Right lobe of liver (tissue), 6 donors: Measurements from ENCODE around the gene DCAF15. TPM values are rescaled to one million over a fixed set of nuclear protein-coding genes. Genes with fewer than 3 reads are reported as not detected.
"Not testable (repeated sequence)": the region's sequence is repeated elsewhere in the genome, so short reads cannot be mapped to it uniquely, and the experiment has no call there.

Experiments
- ATAC-seq, 4 donors: fragments of 200-7000 bp; cut with Tn5 transposase; one replicate each; pipeline ENCODE4 v1.9.1; 2020; ENCODE audit warnings: mild to moderate bottlenecking in 4 of 4, moderate library complexity in 4 of 4
- DNase-seq, 3 donors: peaks; one replicate each; pipeline ENCODE4 v3.0.0-alpha.2; 2020
- H3K27ac ChIP-seq, 3 donors: fragments of 200-600 bp; one replicate each; pipeline ENCODE4 v1.8.0; 2022
- H3K27me3 ChIP-seq, 2 donors: fragments of 200-600 bp; one replicate each; pipeline ENCODE4 v1.8.0; 2022
- H3K36me3 ChIP-seq, 4 donors: fragments of 200-600 bp; sonication (generic) in 1 of 4; one replicate each; pipeline versions ENCODE4 v1.5.1 to v1.8.0; 2017 to 2022; ENCODE audit warnings: control low read depth in 1 of 4
- H3K4me1 ChIP-seq, 4 donors: fragments of 200-600 bp; sonication (generic) in 1 of 4; one replicate each; pipeline versions ENCODE4 v1.5.1 to v1.8.0; 2017 to 2022; ENCODE audit warnings: control low read depth in 1 of 4
- H3K4me3 ChIP-seq, 3 donors: fragments of 200-600 bp; one replicate each; pipeline ENCODE4 v1.8.0; 2022
- H3K9me3 ChIP-seq, 4 donors: fragments of 200-600 bp; sonication (generic) in 1 of 4; one replicate each; pipeline versions ENCODE4 v1.5.1 to v1.8.0; 2017 to 2022; ENCODE audit warnings: control low read depth in 1 of 4
- POLR2A ChIP-seq: fragments of 450-650 bp; IDR thresholded peaks from one replicate; pipeline ENCODE4 v1.6.1; 2017; ENCODE audit warnings: antibody characterized with exemption, mild to moderate bottlenecking
- WGBS: methylation state at CpG from one replicate; pipeline ENCODE4 v1.1.6; 2018; ENCODE audit warnings: low coverage, low lambda C conversion rate; ENCODE audit not compliant: insufficient coverage; ENCODE audit errors: missing lambda C conversion rate; 5-methylcytosine and 5-hydroxymethylcytosine counted together
- intact Hi-C, 2 donors: fragments of 100-400 bp; cut with DNase I; formaldehyde crosslinking; loops; one replicate each; pipeline versions ENCODE4 v1.11.2 to v1.14.1; 2022
- total RNA-seq, 6 experiments: library from RNA; depleted of rRNA in 2 of 6; stranded (reverse); fragments of >200 nt in 2 of 6; fragmentation: NEBNext Ultra II Directional in 3 of 6; extraction: Animal tissue kit (Norgen Biotek cat#: 25700) in 3 of 6; gene quantifications; one replicate each; pipeline versions ENCODE4 v1.1.0 to v1.2.4, GENCODE V29; 2016 to 2023
- TF ChIP-seq, protein P1 (sequence below), 4 donors: fragments of 200-600 bp in 3 of 4; fragments of 450-650 bp in 1 of 4; IDR thresholded peaks; one replicate each; pipeline versions ENCODE4 v1.5.1 to v1.8.0; 2016 to 2022; ENCODE audit warnings: antibody characterized with exemption in 4 of 4, mild to moderate bottlenecking in 2 of 4
- donor health status: DM: no; HTN: yes; CAD: no.
- donor health status: DM: no; HTN: no; CAD: no.
- donor health status: DM: no; HTN: no; CAD: no.
- donor health status: DM: no; HTN: yes; CAD: no.
- donor health status: DM: no; HTN: yes; CAD: no.

DCAF15 gene
- total RNA-seq, 6 experiments from 2014 or later = 5.6 to 8.7 (median 7.7) TPM

- Histone ChIP-seq H3K4me3 (no peak overlapping the region), H3K36me3 (peaks cover 0 to 68% (median 28%) of the 10 kb centered on the region in 4 donors), H3K9me3 (no peaks in the 10 kb centered on the region), H3K27me3 (no peaks in the 10 kb centered on the region), H3K27ac (no peak overlapping the region), H3K4me1 (no peaks in the 10 kb centered on the region)
- TF ChIP-seq POLR2A = no peak
- TF ChIP-seq, protein P1, sequence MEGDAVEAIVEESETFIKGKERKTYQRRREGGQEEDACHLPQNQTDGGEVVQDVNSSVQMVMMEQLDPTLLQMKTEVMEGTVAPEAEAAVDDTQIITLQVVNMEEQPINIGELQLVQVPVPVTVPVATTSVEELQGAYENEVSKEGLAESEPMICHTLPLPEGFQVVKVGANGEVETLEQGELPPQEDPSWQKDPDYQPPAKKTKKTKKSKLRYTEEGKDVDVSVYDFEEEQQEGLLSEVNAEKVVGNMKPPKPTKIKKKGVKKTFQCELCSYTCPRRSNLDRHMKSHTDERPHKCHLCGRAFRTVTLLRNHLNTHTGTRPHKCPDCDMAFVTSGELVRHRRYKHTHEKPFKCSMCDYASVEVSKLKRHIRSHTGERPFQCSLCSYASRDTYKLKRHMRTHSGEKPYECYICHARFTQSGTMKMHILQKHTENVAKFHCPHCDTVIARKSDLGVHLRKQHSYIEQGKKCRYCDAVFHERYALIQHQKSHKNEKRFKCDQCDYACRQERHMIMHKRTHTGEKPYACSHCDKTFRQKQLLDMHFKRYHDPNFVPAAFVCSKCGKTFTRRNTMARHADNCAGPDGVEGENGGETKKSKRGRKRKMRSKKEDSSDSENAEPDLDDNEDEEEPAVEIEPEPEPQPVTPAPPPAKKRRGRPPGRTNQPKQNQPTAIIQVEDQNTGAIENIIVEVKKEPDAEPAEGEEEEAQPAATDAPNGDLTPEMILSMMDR (IDR thresholded peaks at IDR 0.05) = no peak
- DNase-seq (no peak), ATAC-seq (no peak)
- intact Hi-C loops = no loop called here
- no CpG with 5 or more reads among the region's 24 CpGs for WGBS
Measured at GRCh38 chr19:13965377-13965896, 13.1 kb downstream of the DCAF15 start.

GRCh38 chr19:13965926-13966683, 13.8 kb downstream of the DCAF15 start:
- DNase-seq = peak in 1 of 3 donors; percentile 51
- Histone ChIP-seq H3K9me3 (no peaks in the 10 kb centered on the region), H3K36me3 (peaks cover 0 to 69% (median 25%) of the 10 kb centered on the region in 4 donors), H3K4me1 (no peaks in the 10 kb centered on the region), H3K4me3 (no peak overlapping the region), H3K27ac (no peak overlapping the region), H3K27me3 (no peaks in the 10 kb centered on the region)
- ATAC-seq = no peak
- intact Hi-C loops = no loop called here
- TF ChIP-seq POLR2A = no peak
- WGBS = no CpG with 5 or more reads among the region's 20 CpGs

GRCh38 chr19:13966684-13967128, 14.4 kb downstream of the DCAF15 start:
- ATAC-seq = peak in 1 of 4 donors; percentile 3
- no CpG with 5 or more reads among the region's 14 CpGs for WGBS

DNA sequence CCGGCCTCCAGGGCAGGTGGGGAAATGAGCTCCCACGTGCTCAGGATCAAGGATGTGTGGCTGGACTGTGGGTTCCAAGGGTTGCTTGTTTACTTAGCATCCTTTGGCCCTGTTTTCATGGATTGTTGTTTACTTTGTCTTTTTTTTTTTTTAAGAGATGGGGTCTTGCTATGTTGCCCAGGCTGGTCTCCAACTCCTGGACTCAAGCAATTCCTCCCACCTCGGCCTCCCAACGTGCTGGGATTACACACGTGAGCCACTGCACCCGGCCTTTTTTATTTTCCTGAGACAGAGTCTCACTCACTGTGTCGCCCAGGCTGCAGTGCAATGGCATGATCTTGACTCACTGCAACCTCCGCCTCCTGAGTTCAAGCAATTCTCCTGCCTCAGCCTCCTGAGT, 14.9 kb downstream of the DCAF15 start:
- H3K36me3 ChIP-seq = peaks cover 0 to 65% (median 25%) of the 10 kb centered on the region in 4 donors
- H3K9me3 ChIP-seq, H3K27me3 ChIP-seq, H3K4me3 ChIP-seq, intact Hi-C loops, H3K4me1 ChIP-seq, DNase-seq, ATAC-seq, H3K27ac ChIP-seq: not testable (repeated sequence)
- 78% methylated on average over 7 of the region's 8 CpGs for WGBS

More at GRCh38 chr19:13966684-13967128, 14.4 kb downstream of the DCAF15 start:
- peaks cover 0 to 68% (median 25%) of the 10 kb centered on the region in 4 donors for H3K36me3 ChIP-seq
- no peaks in the 10 kb centered on the region for H3K27me3 ChIP-seq
- no peaks in the 10 kb centered on the region for H3K4me1 ChIP-seq
- TF ChIP-seq, protein P1 (IDR thresholded peaks at IDR 0.05) = no peak
- no peak for TF ChIP-seq POLR2A
- intact Hi-C loops = no loop called here
- no peak for DNase-seq
- H3K27ac ChIP-seq = no peak overlapping the region
- no peak overlapping the region for H3K4me3 ChIP-seq
- no peaks in the 10 kb centered on the region for H3K9me3 ChIP-seq

DNA sequence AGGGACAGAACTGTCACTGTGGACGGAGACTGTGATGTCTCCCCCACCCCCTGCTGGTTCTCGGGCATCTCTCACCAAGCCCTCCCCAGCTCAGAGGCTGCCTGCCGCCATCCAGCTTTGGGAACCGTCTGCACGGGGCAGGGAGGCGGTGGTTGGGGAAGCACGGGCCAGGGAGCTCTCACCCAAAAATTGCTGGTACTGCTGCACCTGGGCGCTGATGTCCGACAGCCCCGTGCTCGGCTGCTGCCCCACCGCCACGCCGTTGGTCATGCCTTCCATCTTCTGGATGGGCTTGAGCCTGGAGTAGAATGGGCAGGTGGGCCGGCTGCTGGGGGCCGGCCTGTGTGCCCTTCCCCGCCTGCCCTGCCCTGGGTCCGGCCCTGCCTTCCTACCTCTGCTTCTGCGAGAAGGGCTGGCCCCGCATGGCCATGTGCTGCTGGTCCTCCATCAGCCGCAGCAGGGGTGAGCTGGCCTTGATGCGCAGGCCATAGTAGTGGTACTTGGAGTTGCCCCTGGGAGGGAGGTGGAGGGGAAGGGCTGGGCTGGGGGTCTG, 16.1 kb downstream of the DCAF15 start:
- no peak overlapping the region for H3K4me3 ChIP-seq
- DNase-seq (no peak), ATAC-seq (no peak)
- WGBS = 69% methylated on average over 2 of the region's 22 CpGs
- H3K9me3 ChIP-seq = no peaks in the 10 kb centered on the region
- no peak overlapping the region for H3K27ac ChIP-seq
- no peaks in the 10 kb centered on the region for H3K27me3 ChIP-seq
- H3K36me3 ChIP-seq = peaks cover 0 to 67% (median 28%) of the 10 kb centered on the region in 4 donors
- H3K4me1 ChIP-seq = no peaks in the 10 kb centered on the region
- intact Hi-C loops = no loop called here
- TF ChIP-seq, protein P1 (IDR thresholded peaks at IDR 0.05) = no peak
- no peak for TF ChIP-seq POLR2A
